Kidney glomerular epithelial cell (primary cell): Measurements from ENCODE around the gene SORCS2.
"Not testable (repeated sequence)": the region's sequence is repeated elsewhere in the genome, so short reads cannot be mapped to it uniquely, and the experiment has no call there.

Experiments used
- DNase-seq: peaks from one replicate; lab custom pipeline; 2025; lab: John Stamatoyannopoulos, UW

The SORCS2 gene

GRCh38 chr4:7160439-7160838 lies 31.9 kb upstream of the SORCS2 start:
- DNase-seq = no peak

GRCh38 chr4:7160951-7161440 lies 31.3 kb upstream of the SORCS2 start:
- no peak for DNase-seq

- DNase-seq = peak; percentile 56
Observed at GRCh38 chr4:7161721-7162214, 30.6 kb upstream of the SORCS2 start.

- not testable (repeated sequence) for DNase-seq
Observed at GRCh38 chr4:7165056-7165873, 27.1 kb upstream of the SORCS2 start.

GRCh38 chr4:7165874-7166201 lies 26.5 kb upstream of the SORCS2 start:
- DNase-seq = no peak

GRCh38 chr4:7166237-7166636 lies 26.1 kb upstream of the SORCS2 start:
- no peak for DNase-seq

GRCh38 chr4:7166981-7167700 lies 25.2 kb upstream of the SORCS2 start:
- no peak for DNase-seq

- DNase-seq = no peak
Observed at GRCh38 chr4:7167706-7168105, 24.6 kb upstream of the SORCS2 start.

GRCh38 chr4:7168106-7168505 lies 24.2 kb upstream of the SORCS2 start:
- DNase-seq = no peak

- no peak for DNase-seq
Observed at GRCh38 chr4:7169134-7169533, 23.2 kb upstream of the SORCS2 start.

- no peak for DNase-seq
Observed at GRCh38 chr4:7170012-7170411, 22.3 kb upstream of the SORCS2 start.

GRCh38 chr4:7171191-7171900 lies 21.0 kb upstream of the SORCS2 start:
- no peak for DNase-seq

- DNase-seq = no peak
Observed at GRCh38 chr4:7172508-7172907, 19.8 kb upstream of the SORCS2 start.

- DNase-seq = no peak
Observed at GRCh38 chr4:7172946-7173345, 19.4 kb upstream of the SORCS2 start.

GRCh38 chr4:7173841-7174449 lies 18.4 kb upstream of the SORCS2 start:
- DNase-seq = no peak

- DNase-seq = no peak
Observed at GRCh38 chr4:7179158-7179557, 13.2 kb upstream of the SORCS2 start.

GRCh38 chr4:7180938-7181337 lies 11.4 kb upstream of the SORCS2 start:
- DNase-seq = no peak

- DNase-seq = no peak
Observed at GRCh38 chr4:7182616-7183015, 9.7 kb upstream of the SORCS2 start.

GRCh38 chr4:7183161-7183560 lies 9.2 kb upstream of the SORCS2 start:
- DNase-seq = no peak

GRCh38 chr4:7183780-7184460 lies 8.4 kb upstream of the SORCS2 start:
- DNase-seq = no peak

- DNase-seq = no peak
Observed at GRCh38 chr4:7185487-7186030, 6.8 kb upstream of the SORCS2 start.
